ENCODE measurements around the gene ZDHHC12. TPM values are rescaled to one million over a fixed set of nuclear protein-coding genes. Genes with fewer than 3 reads are reported as not detected.
A peak's percentile ranks its signal among the peaks of the same experiment; 100 is the strongest.

Gene ZDHHC12, protein sequence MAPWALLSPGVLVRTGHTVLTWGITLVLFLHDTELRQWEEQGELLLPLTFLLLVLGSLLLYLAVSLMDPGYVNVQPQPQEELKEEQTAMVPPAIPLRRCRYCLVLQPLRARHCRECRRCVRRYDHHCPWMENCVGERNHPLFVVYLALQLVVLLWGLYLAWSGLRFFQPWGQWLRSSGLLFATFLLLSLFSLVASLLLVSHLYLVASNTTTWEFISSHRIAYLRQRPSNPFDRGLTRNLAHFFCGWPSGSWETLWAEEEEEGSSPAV
- total RNA-seq: 40.0 and 40.7 TPM in 2 replicates

DNA sequence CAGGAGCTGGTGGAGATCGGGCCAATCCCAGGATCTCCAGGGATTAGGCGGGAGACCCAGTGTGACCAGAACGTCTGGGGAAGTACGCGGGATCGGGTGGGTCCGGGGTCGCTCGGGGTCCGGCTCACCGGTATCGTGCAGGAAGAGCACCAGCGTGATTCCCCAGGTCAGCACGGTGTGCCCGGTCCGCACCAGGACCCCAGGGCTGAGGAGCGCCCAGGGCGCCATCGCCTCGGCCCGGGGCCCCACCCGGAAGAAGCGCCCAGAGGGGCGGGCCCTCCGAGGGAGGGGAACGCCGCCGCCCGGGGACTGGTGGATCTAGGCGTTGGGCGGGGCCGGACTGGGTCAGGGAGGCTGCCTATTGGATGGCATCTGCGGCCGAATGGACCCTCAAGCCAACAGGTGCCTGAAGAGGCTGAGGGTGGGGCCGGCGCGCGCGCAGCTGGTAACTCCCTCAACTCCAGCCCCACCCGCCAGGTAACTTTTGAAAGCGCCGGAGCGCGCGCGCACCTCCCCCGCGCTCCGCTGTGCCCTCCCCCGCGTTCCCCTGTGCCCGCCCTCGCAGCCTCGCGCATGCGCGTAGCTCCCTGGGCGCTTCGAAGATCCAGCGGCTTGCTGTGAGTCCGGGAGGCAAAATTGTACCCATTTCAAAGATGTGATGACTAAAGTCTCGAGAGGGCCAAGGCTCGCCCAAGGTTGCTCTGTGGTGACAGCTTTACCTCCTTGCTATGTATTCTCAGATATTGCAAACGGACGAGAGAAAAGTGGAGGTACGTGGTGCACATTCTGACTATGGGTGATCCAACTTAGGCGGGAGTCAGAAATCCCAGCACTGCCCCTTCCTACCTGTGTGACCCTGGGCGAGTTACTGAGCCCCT is at the start of gene ZDHHC12:
TSS of gene ZDHHC12 (minus strand) at position 262 of the 878 bp plus-strand sequence. CDS start at position 228, 34 bp downstream.
- intact Hi-C loops (cut with micrococcal nuclease): loop anchor here (1.0 to 2.0 kb wide), 8 partner anchors 22 to 268 kb away; partner anchors contain the start of genes DYNC2I2, ENDOG, ODF2 and PKN3
- DNase-seq (peak; percentile 96), ATAC-seq (ENCODE audit: low read depth) (peak; percentile 97)
- CTCF ChIA-PET: no interaction called here
- Mint-ChIP-seq H3K9me3 (no peaks in the 10 kb centered on the region), H3K27ac (peak within 1 kb of the TSS; percentile 89), H3K4me1 (peaks cover 28% of the 10 kb centered on the region), H3K27me3 (no peaks in the 10 kb centered on the region), H3K36me3 (ENCODE audit: low read depth) (peaks cover 31% of the 10 kb centered on the region), H3K4me3 (peak within 1 kb of the TSS; percentile 92)
- TF ChIP-seq, protein P1, sequence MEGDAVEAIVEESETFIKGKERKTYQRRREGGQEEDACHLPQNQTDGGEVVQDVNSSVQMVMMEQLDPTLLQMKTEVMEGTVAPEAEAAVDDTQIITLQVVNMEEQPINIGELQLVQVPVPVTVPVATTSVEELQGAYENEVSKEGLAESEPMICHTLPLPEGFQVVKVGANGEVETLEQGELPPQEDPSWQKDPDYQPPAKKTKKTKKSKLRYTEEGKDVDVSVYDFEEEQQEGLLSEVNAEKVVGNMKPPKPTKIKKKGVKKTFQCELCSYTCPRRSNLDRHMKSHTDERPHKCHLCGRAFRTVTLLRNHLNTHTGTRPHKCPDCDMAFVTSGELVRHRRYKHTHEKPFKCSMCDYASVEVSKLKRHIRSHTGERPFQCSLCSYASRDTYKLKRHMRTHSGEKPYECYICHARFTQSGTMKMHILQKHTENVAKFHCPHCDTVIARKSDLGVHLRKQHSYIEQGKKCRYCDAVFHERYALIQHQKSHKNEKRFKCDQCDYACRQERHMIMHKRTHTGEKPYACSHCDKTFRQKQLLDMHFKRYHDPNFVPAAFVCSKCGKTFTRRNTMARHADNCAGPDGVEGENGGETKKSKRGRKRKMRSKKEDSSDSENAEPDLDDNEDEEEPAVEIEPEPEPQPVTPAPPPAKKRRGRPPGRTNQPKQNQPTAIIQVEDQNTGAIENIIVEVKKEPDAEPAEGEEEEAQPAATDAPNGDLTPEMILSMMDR (IDR thresholded peaks at IDR 0.05): no peak
- POLR2A ChIA-PET: interaction anchor here (0.5 to 2.5 kb wide), 46 partner anchors 9 to 1268 kb away, joined by 3 to 21 read pairs (median 4); partner anchors contain the start of genes DYNC2I2, ENDOG, GLE1 and GOLGA2

DNA sequence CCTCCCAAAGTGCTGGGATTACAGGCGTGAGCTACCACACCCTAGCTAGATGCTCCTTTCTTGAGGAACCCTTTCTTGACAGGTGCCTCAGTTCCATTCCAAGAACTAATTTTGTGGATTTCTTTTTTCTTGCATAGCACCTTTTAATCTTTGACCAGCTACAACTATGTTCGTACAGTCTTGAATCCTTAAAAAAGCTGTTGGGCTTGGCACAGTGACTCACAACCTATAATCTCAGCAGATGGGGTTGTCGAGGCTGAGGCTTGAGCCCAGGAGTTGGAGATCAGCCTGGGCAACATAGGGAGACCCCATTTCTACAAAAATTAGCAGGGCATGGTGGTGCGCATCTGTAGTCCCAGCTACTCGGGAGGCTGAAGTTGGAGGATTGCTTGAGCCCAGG is 49.1 kb upstream of the ZDHHC12 start:
- no peak for ATAC-seq (ENCODE audit: low read depth)
- TF ChIP-seq, protein P1 (IDR thresholded peaks at IDR 0.05): no peak
- Mint-ChIP-seq H3K4me1 (peaks cover 24% of the 10 kb centered on the region), H3K36me3 (ENCODE audit: low read depth) (peaks cover 2% of the 10 kb centered on the region), H3K9me3 (no peaks in the 10 kb centered on the region), H3K27ac (no peak overlapping the region), H3K4me3 (no peak overlapping the region), H3K27me3 (no peaks in the 10 kb centered on the region)
- intact Hi-C loops (cut with micrococcal nuclease): loop anchor here (5.0 kb wide), 1 partner anchor 266 kb away; no protein-coding TSS in a partner anchor
- ChIA-PET POLR2A (interaction anchor here (0.7 to 3.0 kb wide), 8 partner anchors 9 to 333 kb away, joined by 3 to 17 read pairs (median 5); partner anchors contain the start of genes ENDOG, TBC1D13 and ZDHHC12), CTCF (no interaction called here)
- no peak for DNase-seq

DNA sequence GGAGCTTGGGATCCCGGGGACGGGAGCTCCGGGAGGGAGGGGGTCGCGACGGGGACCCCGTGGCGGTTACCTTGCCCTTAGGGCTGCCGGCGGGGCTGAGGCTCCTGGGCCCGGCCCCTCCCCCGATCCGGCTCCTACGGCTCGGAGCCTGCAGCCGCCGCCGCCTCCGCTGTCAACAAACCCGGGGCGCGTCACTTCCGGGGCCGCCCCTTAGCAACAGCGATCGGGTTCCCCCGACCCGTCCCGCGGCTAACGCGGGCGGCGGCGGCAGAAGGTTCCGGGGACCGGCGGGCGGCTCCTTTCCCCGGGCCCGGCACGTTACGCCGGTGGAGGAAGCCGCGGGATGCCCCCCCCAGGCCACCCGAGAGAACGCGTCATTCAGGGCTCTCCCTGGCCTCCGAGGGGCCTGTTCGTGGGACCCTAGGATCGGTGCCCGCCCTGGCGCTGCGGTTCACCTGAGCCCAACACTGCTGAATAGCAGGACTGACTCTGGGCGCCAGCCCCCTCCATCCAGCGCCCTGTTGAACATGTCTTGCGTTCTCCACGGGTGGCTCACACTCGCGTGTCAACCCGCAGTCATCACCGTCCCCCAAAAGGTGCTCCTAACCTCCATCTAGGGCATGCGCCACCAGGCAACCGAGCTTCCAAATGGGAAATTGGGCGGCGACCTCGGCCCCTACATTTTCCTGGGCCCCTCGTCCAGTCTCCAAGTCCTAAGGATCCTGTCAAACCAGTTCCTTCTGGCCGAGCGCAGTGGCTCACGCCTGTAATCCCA is 48.0 kb upstream of the ZDHHC12 start, which contains the start of gene ZER1:
TSS of gene ZER1 (minus strand) at position 183 of the 775 bp plus-strand sequence. CDS start 16,362 bp downstream, outside the sequence.
- Mint-ChIP-seq H3K4me1 (peaks cover 24% of the 10 kb centered on the region), H3K27ac (peak within 1 kb of the TSS; percentile 89), H3K9me3 (no peaks in the 10 kb centered on the region), H3K36me3 (ENCODE audit: low read depth) (peaks cover 8% of the 10 kb centered on the region), H3K4me3 (peak within 1 kb of the TSS; percentile 92), H3K27me3 (no peaks in the 10 kb centered on the region)
- ChIA-PET CTCF (no interaction called here), POLR2A (interaction anchor here (0.6 to 3.0 kb wide), 11 partner anchors 11 to 229 kb away, joined by 3 to 17 read pairs (median 5); partner anchors contain the start of genes DOLK, ENDOG, NUP188 and SPTAN1)
- ATAC-seq (ENCODE audit: low read depth) (peak; percentile 93), DNase-seq (peak; percentile 96)
- intact Hi-C loops (cut with micrococcal nuclease): loop anchor here (1.0 to 5.0 kb wide), 8 partner anchors 15 to 265 kb away; partner anchors contain the start of genes DYNC2I2, ENDOG, LRRC8A and SET
- TF ChIP-seq, protein P1 (IDR thresholded peaks at IDR 0.05): no peak

DNA sequence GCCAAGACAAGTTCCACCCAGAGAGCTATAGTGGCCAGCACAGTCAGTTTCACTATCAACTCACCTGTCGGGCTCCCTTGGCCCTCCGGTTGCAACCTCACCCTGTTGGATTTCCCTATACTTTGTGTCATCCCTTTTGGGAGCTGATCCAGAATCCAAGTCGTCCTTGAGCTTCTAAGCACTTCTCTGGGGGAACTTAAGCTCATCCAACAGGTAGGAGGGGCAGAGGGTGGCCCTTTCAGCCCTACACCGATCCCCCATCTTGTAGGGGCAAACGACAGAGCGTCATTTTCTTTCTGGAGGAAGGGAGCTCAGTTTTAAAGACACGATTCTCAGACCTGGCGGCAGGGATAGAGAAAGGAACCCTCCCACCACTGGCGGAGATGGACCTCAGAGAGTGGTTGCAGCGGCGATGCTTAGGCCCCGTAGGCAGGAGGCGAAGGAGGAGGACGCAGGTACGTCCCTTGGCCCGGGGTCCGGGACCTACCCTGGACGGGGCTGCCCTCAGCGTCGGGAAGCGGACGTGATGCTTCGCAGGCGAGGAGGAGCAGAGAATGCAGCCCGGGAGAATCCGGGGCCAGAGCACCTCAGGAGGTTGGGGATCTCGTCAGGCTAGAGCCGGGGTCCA is 47.3 kb upstream of the ZDHHC12 start:
- H3K4me3 Mint-ChIP-seq: peak overlapping the region; percentile 92
- H3K27ac Mint-ChIP-seq: peak overlapping the region; percentile 84
- POLR2A ChIA-PET: interaction anchor here (0.5 to 3.0 kb wide), 11 partner anchors 14 to 228 kb away, joined by 3 to 17 read pairs (median 5); partner anchors contain the start of genes DOLK, ENDOG, NUP188 and PKN3
- H3K27me3 Mint-ChIP-seq: no peaks in the 10 kb centered on the region
- peaks cover 24% of the 10 kb centered on the region for H3K4me1 Mint-ChIP-seq
- H3K36me3 Mint-ChIP-seq (ENCODE audit: low read depth): peaks cover 8% of the 10 kb centered on the region
- CTCF ChIA-PET: no interaction called here
- ATAC-seq (ENCODE audit: low read depth): peak; percentile 4
- no peak for DNase-seq
- intact Hi-C loops (cut with micrococcal nuclease): loop anchor here (1.0 to 5.0 kb wide), 6 partner anchors 47 to 264 kb away; partner anchors contain the start of genes DYNC2I2, LRRC8A, SET and ZDHHC12
- no peaks in the 10 kb centered on the region for H3K9me3 Mint-ChIP-seq
- TF ChIP-seq, protein P1 (IDR thresholded peaks at IDR 0.05): no peak

Measured in activated B cell treated with CpG ODN at 0.5 μM for 24 hours (primary cell).